HepG2 (cell line): ENCODE measurements around the gene AP4S1. TPM values are rescaled to one million over a fixed set of nuclear protein-coding genes. Genes with fewer than 3 reads are reported as not detected.

Source experiments
- CEBPZ ChIP-seq: IDR thresholded peaks from 2 replicates; pipeline ENCODE4 v1.6.1; 2012; ENCODE audit warnings: low read length, improper control_type of control experiment
- CENPX ChIP-seq: sonication (generic); formaldehyde crosslinking; IDR thresholded peaks from 2 replicates; pipeline ENCODE4 v1.9.0; 2021; ENCODE audit warnings: mild to moderate bottlenecking, missing genetic modification reagents, moderate library complexity
- EED ChIP-seq: sonication (generic); formaldehyde crosslinking; IDR thresholded peaks from 2 replicates; pipeline ENCODE4 v1.5.0; 2020; ENCODE audit warnings: mild to moderate bottlenecking, missing genetic modification reagents
- HDAC2 ChIP-seq: sonication (generic); formaldehyde crosslinking; IDR thresholded peaks from 2 replicates; pipeline ENCODE4 v1.4.0; 2020; ENCODE audit warnings: missing genetic modification reagents
- HNF4G ChIP-seq, 2 experiments: sonication (generic) in 1 of 2; formaldehyde crosslinking in 1 of 2; IDR thresholded peaks; 2 replicates each; pipeline versions ENCODE4 v1.4.0 to v1.6.1; 2011 to 2020; ENCODE audit warnings: borderline replicate concordance in 2 of 2, low read depth in 2 of 2, mild to moderate bottlenecking in 2 of 2, low read length in 1 of 2, missing genetic modification reagents in 1 of 2, moderate library complexity in 1 of 2
- HOXA5 ChIP-seq: sonication (generic); formaldehyde crosslinking; IDR thresholded peaks from 2 replicates; pipeline ENCODE4 v1.4.0; 2020; ENCODE audit warnings: missing genetic modification reagents
- KDM3A ChIP-seq: IDR thresholded peaks from 2 replicates; pipeline ENCODE4 v1.6.1; 2018; ENCODE audit warnings: low read depth, missing compliant biosample characterization
- KMT2A ChIP-seq: sonication (generic); formaldehyde crosslinking; IDR thresholded peaks from 2 replicates; pipeline ENCODE4 v1.4.0; 2020; ENCODE audit warnings: missing genetic modification reagents
- LCORL ChIP-seq, 2 experiments: fragments of 450-650 bp in 1 of 2; sonication (generic) in 1 of 2; formaldehyde crosslinking in 1 of 2; IDR thresholded peaks; 2 replicates each; pipeline versions ENCODE4 v1.5.0 to v1.6.1; 2017 to 2020; ENCODE audit warnings: antibody characterized with exemption in 1 of 2, missing genetic modification reagents in 1 of 2
- NKX3-1 ChIP-seq: sonication (generic); formaldehyde crosslinking; IDR thresholded peaks from 2 replicates; pipeline ENCODE4 v1.5.0; 2020; ENCODE audit warnings: missing genetic modification reagents
- PRMT3 ChIP-seq: sonication (generic); formaldehyde crosslinking; IDR thresholded peaks from 2 replicates; pipeline ENCODE4 v1.8.1; 2022; ENCODE audit warnings: low read depth, mild to moderate bottlenecking, moderate library complexity, missing genetic modification reagents, borderline replicate concordance
- TBX3 ChIP-seq: fragments of 450-650 bp; IDR thresholded peaks from 2 replicates; pipeline ENCODE4 v1.6.1; 2017; ENCODE audit warnings: antibody characterized with exemption, mild to moderate bottlenecking, inconsistent platforms, borderline replicate concordance
- ZFP36L1 ChIP-seq: sonication (generic); formaldehyde crosslinking; IDR thresholded peaks from 2 replicates; pipeline ENCODE4 v1.8.0; 2022; ENCODE audit warnings: mild to moderate bottlenecking, missing genetic modification reagents, moderate library complexity
- ZIK1 ChIP-seq: sonication (generic); formaldehyde crosslinking; IDR thresholded peaks from 2 replicates; pipeline ENCODE4 v1.5.0; 2020; ENCODE audit warnings: mild to moderate bottlenecking, low read depth, missing genetic modification reagents, borderline replicate concordance
- ZKSCAN8 ChIP-seq: IDR thresholded peaks from 2 replicates; pipeline ENCODE4 v1.6.1; 2016; ENCODE audit warnings: borderline replicate concordance, missing genetic modification reagents, missing compliant biosample characterization
- ZNF205 ChIP-seq: IDR thresholded peaks from 2 replicates; pipeline ENCODE4 v1.6.1; 2018; ENCODE audit warnings: missing biosample characterization, missing genetic modification reagents
- ZNF275 ChIP-seq: sonication (generic); formaldehyde crosslinking; IDR thresholded peaks from 2 replicates; pipeline ENCODE4 v1.8.0; 2022; ENCODE audit warnings: missing genetic modification reagents, mild to moderate bottlenecking, inconsistent platforms, borderline replicate concordance
- ZNF3 ChIP-seq: IDR thresholded peaks from 2 replicates; pipeline ENCODE4 v1.7.0; 2017; ENCODE audit warnings: inconsistent platforms
- ZNF446 ChIP-seq: sonication (generic); formaldehyde crosslinking; IDR thresholded peaks from 2 replicates; pipeline ENCODE4 v1.5.0; 2020; ENCODE audit warnings: mild to moderate bottlenecking, missing genetic modification reagents
- ZNF691 ChIP-seq: sonication (generic); formaldehyde crosslinking; IDR thresholded peaks from 2 replicates; pipeline ENCODE4 v1.4.0; 2020; ENCODE audit warnings: missing genetic modification reagents, low read depth, mild to moderate bottlenecking, borderline replicate concordance
- ZNF792 ChIP-seq: IDR thresholded peaks from 2 replicates; pipeline ENCODE4 v1.6.1; 2016
- ZSCAN20 ChIP-seq: sonication (generic); formaldehyde crosslinking; IDR thresholded peaks from 2 replicates; pipeline ENCODE4 v1.4.0; 2020; ENCODE audit warnings: missing genetic modification reagents, mild to moderate bottlenecking, borderline replicate concordance
- ZZZ3 ChIP-seq: sonication (generic); formaldehyde crosslinking; IDR thresholded peaks from 2 replicates; pipeline ENCODE4 v1.4.0; 2020; ENCODE audit warnings: missing genetic modification reagents, mild to moderate bottlenecking, borderline replicate concordance
- polyA plus RNA-seq, 8 experiments: library from polyadenylated mRNA; depleted of rRNA in 3 of 8; stranded (reverse) in 7 of 8; unstranded in 1 of 8; fragments of >200 nt; fragmentation: Illumina TruSeq in 4 of 8; extraction: Trizol in 4 of 8; gene quantifications; 2 replicates each; pipeline versions ENCODE4 v1.2.1 to v1.2.3, GENCODE V29; 2011 to 2016; ENCODE audit warnings: low read depth in 4 of 8, missing spikeins in 1 of 8, mixed read lengths in 1 of 8; ENCODE audit not compliant: insufficient read depth in 1 of 8
- total RNA-seq, 5 experiments: library from RNA; depleted of rRNA; stranded (reverse); fragments of >200 nt; fragmentation: Illumina TruSeq; extraction: Trizol; gene quantifications; 2 replicates each; pipeline ENCODE4 v1.2.3, GENCODE V29; 2016; ENCODE audit warnings: low read depth in 1 of 5
- TF ChIP-seq, protein P1 (sequence below): sonication (generic); formaldehyde crosslinking; IDR thresholded peaks from 2 replicates; pipeline ENCODE4 v1.8.0; 2022; ENCODE audit warnings: mild to moderate bottlenecking, missing genetic modification reagents

The AP4S1 gene
- total and polyA plus RNA-seq, 2 of the 13 experiments (the other 11 are each of a cell fraction or from before 2014, with no cell fraction given) = 3.9 to 21.1 TPM

- TF ChIP-seq ZNF205 (CRISPR knock-in tag) = 0 out of 2 replicates have a peak, but pooled peaks have one; percentile 31
- TF ChIP-seq HOXA5 (CRISPR knock-in tag) = 0 out of 2 replicates have a peak, but pooled peaks have one; percentile 37
- TF ChIP-seq KMT2A (CRISPR knock-in tag) = peak; percentile 44; the same call in 1 of the 2 replicates
- TF ChIP-seq EED (CRISPR knock-in tag) = no peak
- no peak for TF ChIP-seq CEBPZ
- no peak for TF ChIP-seq NKX3-1
- no peak for TF ChIP-seq ZIK1 (CRISPR knock-in tag)
- peak; percentile 81; the same call in 1 of the 2 replicates for TF ChIP-seq ZNF3
- TF ChIP-seq ZNF446 (CRISPR knock-in tag) = no peak
- TF ChIP-seq, protein P1, sequence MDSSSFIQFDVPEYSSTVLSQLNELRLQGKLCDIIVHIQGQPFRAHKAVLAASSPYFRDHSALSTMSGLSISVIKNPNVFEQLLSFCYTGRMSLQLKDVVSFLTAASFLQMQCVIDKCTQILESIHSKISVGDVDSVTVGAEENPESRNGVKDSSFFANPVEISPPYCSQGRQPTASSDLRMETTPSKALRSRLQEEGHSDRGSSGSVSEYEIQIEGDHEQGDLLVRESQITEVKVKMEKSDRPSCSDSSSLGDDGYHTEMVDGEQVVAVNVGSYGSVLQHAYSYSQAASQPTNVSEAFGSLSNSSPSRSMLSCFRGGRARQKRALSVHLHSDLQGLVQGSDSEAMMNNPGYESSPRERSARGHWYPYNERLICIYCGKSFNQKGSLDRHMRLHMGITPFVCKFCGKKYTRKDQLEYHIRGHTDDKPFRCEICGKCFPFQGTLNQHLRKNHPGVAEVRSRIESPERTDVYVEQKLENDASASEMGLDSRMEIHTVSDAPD (CRISPR knock-in tag) = no peak
- TF ChIP-seq HNF4G (IDR thresholded peaks at IDR 0.05; ENCODE audit: borderline replicate concordance, low read depth, low read length) = peak; percentile 61; the same call in 1 of the 2 replicates
- no peak for TF ChIP-seq HNF4G (CRISPR knock-in tag; IDR thresholded peaks at IDR 0.05; ENCODE audit: borderline replicate concordance, low read depth)
- no peak for TF ChIP-seq ZNF275 (CRISPR knock-in tag)
- 0 out of 2 replicates have a peak, but pooled peaks have one; percentile 29 for TF ChIP-seq ZKSCAN8 (CRISPR knock-in tag)
- TF ChIP-seq LCORL (IDR thresholded peaks at IDR 0.05) = no peak
- peak; percentile 72; the same call in 1 of the 2 replicates for TF ChIP-seq LCORL (CRISPR knock-in tag; IDR thresholded peaks at IDR 0.05)
- 0 out of 2 replicates have a peak, but pooled peaks have one; percentile 29 for TF ChIP-seq KDM3A
- TF ChIP-seq ZFP36L1 (CRISPR knock-in tag) = no peak
- no peak for TF ChIP-seq PRMT3 (CRISPR knock-in tag)
- no peak for TF ChIP-seq CENPX (CRISPR knock-in tag)
- 0 out of 2 replicates have a peak, but pooled peaks have one; percentile 56 for TF ChIP-seq ZSCAN20
- no peak for TF ChIP-seq TBX3
- no peak for TF ChIP-seq ZNF792 (CRISPR knock-in tag)
- TF ChIP-seq ZZZ3 = no peak
- no peak for TF ChIP-seq ZNF691 (CRISPR knock-in tag)
- 0 out of 2 replicates have a peak, but pooled peaks have one; percentile 37 for TF ChIP-seq HDAC2 (CRISPR knock-in tag)
These were observed 12.3 kb downstream of the AP4S1 start (continued) for GRCh38 chr14:31037709-31038221.
